NCI-H774 (cell line): Measurements from ENCODE around the gene GNG12.

Experiments used
- DNase-seq: peaks from one replicate; lab custom pipeline; 2025; lab: John Stamatoyannopoulos, UW

The GNG12 gene

GRCh38 chr1:67753776-67754525 is 79.3 kb downstream of the GNG12 start:
- no peak for DNase-seq

GRCh38 chr1:67752306-67752705 is 81.0 kb downstream of the GNG12 start:
- no peak for DNase-seq

- DNase-seq: no peak
Measured at GRCh38 chr1:67750691-67751054, 82.6 kb downstream of the GNG12 start.

GRCh38 chr1:67749844-67750690 is 83.2 kb downstream of the GNG12 start:
- no peak for DNase-seq

- no peak for DNase-seq
Measured at GRCh38 chr1:67749263-67749843, 83.9 kb downstream of the GNG12 start.

GRCh38 chr1:67748630-67749029 is 84.6 kb downstream of the GNG12 start:
- no peak for DNase-seq

- no peak for DNase-seq
Measured at GRCh38 chr1:67747671-67748546, 85.4 kb downstream of the GNG12 start.

GRCh38 chr1:67745875-67746698 is 87.2 kb downstream of the GNG12 start:
- DNase-seq: no peak

- DNase-seq: no peak
Measured at GRCh38 chr1:67743072-67743725, 90.1 kb downstream of the GNG12 start.

- no peak for DNase-seq
Measured at GRCh38 chr1:67741736-67742135, 91.5 kb downstream of the GNG12 start.

GRCh38 chr1:67741121-67741520 is 92.1 kb downstream of the GNG12 start:
- no peak for DNase-seq

- DNase-seq: no peak
Measured at GRCh38 chr1:67740543-67740942, 92.7 kb downstream of the GNG12 start.

GRCh38 chr1:67739361-67739760 is 93.9 kb downstream of the GNG12 start:
- no peak for DNase-seq

GRCh38 chr1:67738401-67738800 is 94.9 kb downstream of the GNG12 start:
- DNase-seq: no peak

GRCh38 chr1:67737875-67738274 is 95.4 kb downstream of the GNG12 start:
- no peak for DNase-seq

- DNase-seq: no peak
Measured at GRCh38 chr1:67736750-67737149, 96.5 kb downstream of the GNG12 start.

- DNase-seq: peak; percentile 40
Measured at GRCh38 chr1:67735806-67736627, 97.2 kb downstream of the GNG12 start.

GRCh38 chr1:67735206-67735605 is 98.1 kb downstream of the GNG12 start:
- DNase-seq: no peak

- no peak for DNase-seq
Measured at GRCh38 chr1:67734323-67734690, 99.0 kb downstream of the GNG12 start.
